K562 treated with DMSO at 1 percent for 12 hours (cell line): Measurements from ENCODE around the gene OR2W1. TPM values are rescaled to one million over a fixed set of nuclear protein-coding genes. Genes with fewer than 3 reads are reported as not detected.

Experiments used
- total RNA-seq: library from RNA; unstranded; fragments of 300-600 nt; gene quantifications from 2 replicates; pipeline ENCODE4 v1.2.3, GENCODE V29; 2022; ENCODE audit not compliant: insufficient read depth

OR2W1 gene, protein sequence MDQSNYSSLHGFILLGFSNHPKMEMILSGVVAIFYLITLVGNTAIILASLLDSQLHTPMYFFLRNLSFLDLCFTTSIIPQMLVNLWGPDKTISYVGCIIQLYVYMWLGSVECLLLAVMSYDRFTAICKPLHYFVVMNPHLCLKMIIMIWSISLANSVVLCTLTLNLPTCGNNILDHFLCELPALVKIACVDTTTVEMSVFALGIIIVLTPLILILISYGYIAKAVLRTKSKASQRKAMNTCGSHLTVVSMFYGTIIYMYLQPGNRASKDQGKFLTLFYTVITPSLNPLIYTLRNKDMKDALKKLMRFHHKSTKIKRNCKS
- not detected in 2 replicates for total RNA-seq

GRCh38 chr6:29045075-29045474 lies at the start of gene OR2W1:
TSS of gene OR2W1 (minus strand) at chr6:29045175. CDS start at chr6:29045175, 0 bp downstream.

GRCh38 chr6:29087213-29087612 lies 42.2 kb upstream of the OR2W1 start, which contains the start of gene OR2B3:
TSS of gene OR2B3 (minus strand) at chr6:29087313. CDS start at chr6:29087248, 65 bp downstream.

GRCh38 chr6:29005183-29005885 lies 39.6 kb downstream of the OR2W1 start, which contains the start of gene ZNF311:
TSS of gene ZNF311 (minus strand) at chr6:29005315. CDS start at chr6:29003954, 1,361 bp downstream.

Other genes with a start within 250 kb of the OR2W1 start
- 81.8 and 119 TPM in 2 replicates for gene TRIM27, start 121.2 kb downstream of the OR2W1 start, total RNA-seq
- 5.9 and 9.1 TPM in 2 replicates for gene ZNF311, start 39.9 kb downstream of the OR2W1 start, total RNA-seq
- not detected in 2 replicates for gene OR2B3, start 42.1 kb upstream of the OR2W1 start, total RNA-seq
- not detected in 2 replicates for gene OR2J1, start 54.3 kb upstream of the OR2W1 start, total RNA-seq
- not detected in 2 replicates for gene OR2J3, start 62.9 kb upstream of the OR2W1 start, total RNA-seq
- gene OR2J2, start 125.7 kb upstream of the OR2W1 start, total RNA-seq, result not detected in 2 replicates